ENCODE measurements around the gene EGFL7.

- TF ChIP-seq, protein P1, sequence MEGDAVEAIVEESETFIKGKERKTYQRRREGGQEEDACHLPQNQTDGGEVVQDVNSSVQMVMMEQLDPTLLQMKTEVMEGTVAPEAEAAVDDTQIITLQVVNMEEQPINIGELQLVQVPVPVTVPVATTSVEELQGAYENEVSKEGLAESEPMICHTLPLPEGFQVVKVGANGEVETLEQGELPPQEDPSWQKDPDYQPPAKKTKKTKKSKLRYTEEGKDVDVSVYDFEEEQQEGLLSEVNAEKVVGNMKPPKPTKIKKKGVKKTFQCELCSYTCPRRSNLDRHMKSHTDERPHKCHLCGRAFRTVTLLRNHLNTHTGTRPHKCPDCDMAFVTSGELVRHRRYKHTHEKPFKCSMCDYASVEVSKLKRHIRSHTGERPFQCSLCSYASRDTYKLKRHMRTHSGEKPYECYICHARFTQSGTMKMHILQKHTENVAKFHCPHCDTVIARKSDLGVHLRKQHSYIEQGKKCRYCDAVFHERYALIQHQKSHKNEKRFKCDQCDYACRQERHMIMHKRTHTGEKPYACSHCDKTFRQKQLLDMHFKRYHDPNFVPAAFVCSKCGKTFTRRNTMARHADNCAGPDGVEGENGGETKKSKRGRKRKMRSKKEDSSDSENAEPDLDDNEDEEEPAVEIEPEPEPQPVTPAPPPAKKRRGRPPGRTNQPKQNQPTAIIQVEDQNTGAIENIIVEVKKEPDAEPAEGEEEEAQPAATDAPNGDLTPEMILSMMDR (IDR thresholded peaks at IDR 0.05 in 8 of 11, conservative IDR thresholded peaks at IDR 0.05 in 3 of 11), result no peak
- TF ChIP-seq POLR2A (IDR thresholded peaks at IDR 0.05), result no peak
- TF ChIP-seq POLR2AphosphoS5 (IDR thresholded peaks at IDR 0.05), result peak in 1 of 3 donors; percentile 12
Observed at GRCh38 chr9:136659861-136660784, 2.6 kb upstream of the EGFL7 start.
